Calu3 (cell line): Measurements from ENCODE around the gene RPS19BP1. TPM values are rescaled to one million over a fixed set of nuclear protein-coding genes. Genes with fewer than 3 reads are reported as not detected.

Experiments used
- BruUV-seq: library from RNA; stranded (reverse); fragments of 400-500 nt; replicated peaks from 2 replicates; lab custom pipeline; 2021; lab: Mats Ljungman, UMichigan
- CTCF ChIA-PET: fragments of 300-600 bp; sonication (Branson Sonifier 250); formaldehyde crosslinking; loops from one replicate; lab custom pipeline; 2022; ENCODE audit warnings: antibody characterized with exemption; lab: Charles Lee
- DNase-seq: peaks from one replicate; pipeline ENCODE4 v3.0.0; 2022
- H3K27ac Mint-ChIP-seq: one replicate; pipeline ENCODE4 v1.8.0; 2022; ENCODE audit warnings: mixed read lengths; ENCODE audit not compliant: unreplicated experiment
- H3K27me3 Mint-ChIP-seq: one replicate; pipeline ENCODE4 v1.8.0; 2022; ENCODE audit warnings: mixed read lengths; ENCODE audit not compliant: unreplicated experiment
- H3K36me3 Mint-ChIP-seq: one replicate; pipeline ENCODE4 v1.8.0; 2022; ENCODE audit warnings: mild to moderate bottlenecking, moderate library complexity, mixed read lengths; ENCODE audit not compliant: insufficient read depth, unreplicated experiment
- H3K4me1 Mint-ChIP-seq: one replicate; pipeline ENCODE4 v1.8.0; 2022; ENCODE audit warnings: mild to moderate bottlenecking, low read depth, mixed read lengths; ENCODE audit not compliant: unreplicated experiment
- H3K4me3 Mint-ChIP-seq: one replicate; pipeline ENCODE4 v1.8.0; 2022; ENCODE audit warnings: mild to moderate bottlenecking, low read depth, moderate library complexity, mixed read lengths; ENCODE audit not compliant: unreplicated experiment
- H3K9me3 Mint-ChIP-seq: one replicate; pipeline ENCODE4 v1.8.0; 2022; ENCODE audit warnings: low read depth, mixed read lengths; ENCODE audit not compliant: unreplicated experiment
- intact Hi-C: fragments of 100-400 bp; cut with micrococcal nuclease; formaldehyde crosslinking; loops from one replicate; pipeline ENCODE4 v1.10.0; 2022; ENCODE audit not compliant: unreplicated experiment
- total RNA-seq: library from RNA; stranded (reverse); gene quantifications from 2 replicates; pipeline ENCODE4 v1.2.3, GENCODE V29; 2022
- TF ChIP-seq, protein P1 (sequence below): fragments of 200-600 bp; IDR thresholded peaks from one replicate; pipeline ENCODE4 v1.8.0; 2022; ENCODE audit warnings: antibody characterized with exemption; ENCODE audit not compliant: unreplicated experiment

RPS19BP1 gene
- total RNA-seq, 1 experiment from 2014 or later: 87.7 TPM

DNA sequence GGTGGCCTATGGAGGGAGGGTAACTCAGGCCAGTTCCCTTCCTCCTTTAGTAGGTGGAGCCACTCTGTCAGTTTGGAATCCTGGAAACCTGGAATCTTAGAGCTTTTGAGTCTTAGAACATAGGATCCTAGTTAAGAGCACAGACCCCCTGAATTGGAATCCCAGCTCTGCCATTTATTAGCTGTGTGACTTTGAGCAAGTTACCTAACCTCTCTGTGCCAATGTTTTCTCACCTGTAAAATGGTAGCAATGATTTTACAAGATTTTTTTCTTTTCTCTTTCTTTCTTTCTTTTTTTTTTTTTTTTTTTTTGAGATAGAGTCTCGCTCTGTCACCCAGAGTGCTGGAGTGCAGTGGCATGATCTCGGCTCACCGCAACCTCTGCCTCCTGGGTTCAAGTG, 20.9 kb upstream of the RPS19BP1 start:
- Mint-ChIP-seq H3K27me3 (peaks cover 82% of the 10 kb centered on the region), H3K27ac (no peak overlapping the region), H3K9me3 (no peaks in the 10 kb centered on the region), H3K4me3 (no peak overlapping the region), H3K4me1 (no peaks in the 10 kb centered on the region), H3K36me3 (no peaks in the 10 kb centered on the region)
- intact Hi-C loops: no loop called here
- CTCF ChIA-PET: no interaction called here
- no TSS peak for BruUV-seq
- TF ChIP-seq, protein P1, sequence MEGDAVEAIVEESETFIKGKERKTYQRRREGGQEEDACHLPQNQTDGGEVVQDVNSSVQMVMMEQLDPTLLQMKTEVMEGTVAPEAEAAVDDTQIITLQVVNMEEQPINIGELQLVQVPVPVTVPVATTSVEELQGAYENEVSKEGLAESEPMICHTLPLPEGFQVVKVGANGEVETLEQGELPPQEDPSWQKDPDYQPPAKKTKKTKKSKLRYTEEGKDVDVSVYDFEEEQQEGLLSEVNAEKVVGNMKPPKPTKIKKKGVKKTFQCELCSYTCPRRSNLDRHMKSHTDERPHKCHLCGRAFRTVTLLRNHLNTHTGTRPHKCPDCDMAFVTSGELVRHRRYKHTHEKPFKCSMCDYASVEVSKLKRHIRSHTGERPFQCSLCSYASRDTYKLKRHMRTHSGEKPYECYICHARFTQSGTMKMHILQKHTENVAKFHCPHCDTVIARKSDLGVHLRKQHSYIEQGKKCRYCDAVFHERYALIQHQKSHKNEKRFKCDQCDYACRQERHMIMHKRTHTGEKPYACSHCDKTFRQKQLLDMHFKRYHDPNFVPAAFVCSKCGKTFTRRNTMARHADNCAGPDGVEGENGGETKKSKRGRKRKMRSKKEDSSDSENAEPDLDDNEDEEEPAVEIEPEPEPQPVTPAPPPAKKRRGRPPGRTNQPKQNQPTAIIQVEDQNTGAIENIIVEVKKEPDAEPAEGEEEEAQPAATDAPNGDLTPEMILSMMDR: no peak
- DNase-seq: no peak

DNA sequence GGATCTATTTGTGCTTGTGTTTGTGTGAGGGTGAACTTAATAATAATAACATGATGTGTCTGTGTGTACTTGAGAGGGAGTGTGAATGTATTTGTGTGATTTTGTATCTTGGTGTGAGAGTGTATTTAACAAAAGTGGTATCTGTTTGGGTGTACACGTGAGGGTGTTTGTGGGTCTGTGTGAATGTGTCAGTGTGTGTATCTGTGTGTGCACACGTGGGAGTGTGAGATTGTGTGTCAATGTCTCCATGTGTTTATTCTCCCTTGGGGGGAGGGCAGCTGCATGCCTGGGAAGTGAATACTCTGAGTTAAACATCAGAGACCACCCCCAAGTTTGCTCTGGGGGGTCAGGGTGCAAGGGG, 15.0 kb upstream of the RPS19BP1 start:
- TF ChIP-seq, protein P1: no peak
- CTCF ChIA-PET: interaction anchor here (1.2 kb wide), 1 partner anchor 14 kb away, joined by 3 read pairs; no protein-coding TSS in a partner anchor
- Mint-ChIP-seq H3K36me3 (no peaks in the 10 kb centered on the region), H3K4me3 (no peak overlapping the region), H3K9me3 (no peaks in the 10 kb centered on the region), H3K27me3 (peaks cover 84% of the 10 kb centered on the region), H3K27ac (no peak overlapping the region), H3K4me1 (peaks cover 9% of the 10 kb centered on the region)
- no peak for DNase-seq
- intact Hi-C loops: loop anchor here (10.0 kb wide), 1 partner anchor 387 kb away; no protein-coding TSS in a partner anchor
- no TSS peak for BruUV-seq

DNA sequence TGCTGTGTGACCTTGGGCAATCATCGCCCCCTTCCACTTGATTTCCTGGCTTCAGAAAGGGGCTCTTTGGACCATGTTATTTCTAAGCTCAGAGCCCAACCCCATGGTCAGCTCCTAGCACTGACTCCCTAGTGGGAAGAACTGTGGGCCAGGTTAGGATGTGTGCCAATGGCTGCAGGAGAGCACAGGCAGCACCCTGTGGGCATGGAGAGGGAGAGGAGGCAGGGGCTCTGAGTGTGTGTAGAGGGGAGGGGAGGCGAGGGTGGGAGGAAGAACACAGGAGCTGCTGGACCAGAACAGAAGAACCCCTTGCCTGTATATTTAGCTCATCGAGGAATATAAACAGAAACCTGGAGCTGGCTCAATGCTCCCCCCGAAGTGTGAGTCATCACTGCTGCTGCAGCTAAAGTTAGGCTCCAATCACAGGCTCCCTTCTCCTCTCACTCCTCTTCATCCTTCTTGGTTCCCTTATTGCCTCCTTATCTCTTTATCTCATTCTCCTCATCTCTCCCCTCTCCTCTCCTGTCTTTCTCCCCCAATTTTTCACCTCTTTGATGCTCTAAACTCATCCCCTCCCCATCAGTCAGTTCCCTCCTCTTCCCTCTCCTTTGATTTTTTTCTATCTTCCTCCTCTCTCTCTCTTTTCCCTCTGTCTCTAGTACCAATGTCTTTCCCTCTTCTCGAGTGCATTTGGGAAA, 14.5 kb upstream of the RPS19BP1 start:
- H3K9me3 Mint-ChIP-seq: no peaks in the 10 kb centered on the region
- H3K27me3 Mint-ChIP-seq: peaks cover 84% of the 10 kb centered on the region
- H3K4me1 Mint-ChIP-seq: peaks cover 9% of the 10 kb centered on the region
- no peak overlapping the region for H3K4me3 Mint-ChIP-seq
- CTCF ChIA-PET: interaction anchor here (1.2 kb wide), 1 partner anchor 14 kb away, joined by 3 read pairs; no protein-coding TSS in a partner anchor
- TF ChIP-seq, protein P1: no peak
- DNase-seq: no peak
- no peak overlapping the region for H3K27ac Mint-ChIP-seq
- no TSS peak for BruUV-seq
- intact Hi-C loops: loop anchor here (10.0 kb wide), 1 partner anchor 388 kb away; no protein-coding TSS in a partner anchor
- no peaks in the 10 kb centered on the region for H3K36me3 Mint-ChIP-seq

DNA sequence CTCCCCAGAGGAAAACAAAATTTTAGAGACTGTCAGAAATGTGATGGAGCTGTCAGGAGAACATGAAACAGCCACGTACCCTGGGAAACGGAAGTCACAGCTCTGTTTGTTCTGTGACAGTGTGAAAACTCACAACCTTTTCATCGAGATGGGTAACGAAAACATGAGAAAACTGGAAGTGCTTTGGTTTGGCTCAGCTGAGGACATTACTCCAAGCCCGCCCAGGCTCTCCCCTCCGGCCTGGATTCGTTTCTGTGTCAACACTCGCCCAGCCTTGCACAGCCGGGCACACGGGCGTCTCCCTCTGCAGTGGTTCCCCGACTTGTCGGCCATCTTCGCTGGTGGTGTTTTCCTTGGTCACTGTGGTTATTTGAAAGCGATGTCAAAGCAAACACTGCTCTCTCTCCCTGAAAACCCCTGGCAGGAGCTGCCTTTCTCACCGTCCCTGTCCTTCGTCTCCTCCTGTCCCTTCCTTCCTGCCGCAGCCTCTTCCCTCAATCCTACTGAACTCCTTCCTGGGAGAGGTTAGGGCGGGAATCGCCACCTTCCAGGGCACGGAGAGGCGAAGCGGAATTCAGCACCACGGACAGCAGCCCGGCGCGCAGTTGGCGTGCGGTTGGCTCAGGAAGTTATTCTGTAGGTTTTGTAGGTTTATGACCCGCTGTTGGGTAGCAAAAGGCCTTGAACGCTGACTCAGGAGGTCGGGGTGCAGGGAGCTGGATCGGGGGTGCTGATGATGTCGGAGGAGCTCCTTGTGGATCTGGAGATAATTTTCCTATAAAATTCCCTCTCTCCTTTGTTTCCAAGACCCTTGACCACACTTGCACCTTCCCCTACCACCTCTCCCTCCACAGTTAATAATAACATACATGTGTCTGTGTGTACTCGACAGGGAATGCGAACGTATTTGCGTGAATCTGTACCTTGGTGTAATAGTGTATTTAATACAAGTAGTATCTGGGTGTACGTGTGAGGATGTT, 13.1 kb upstream of the RPS19BP1 start:
- CTCF ChIA-PET: no interaction called here
- TF ChIP-seq, protein P1: no peak
- Mint-ChIP-seq H3K9me3 (no peaks in the 10 kb centered on the region), H3K36me3 (no peaks in the 10 kb centered on the region), H3K4me3 (no peak overlapping the region), H3K27ac (no peak overlapping the region), H3K27me3 (peaks cover 75% of the 10 kb centered on the region), H3K4me1 (peaks cover 9% of the 10 kb centered on the region)
- no peak for DNase-seq
- no TSS peak for BruUV-seq
- intact Hi-C loops: loop anchor here (10.0 kb wide), 1 partner anchor 389 kb away; no protein-coding TSS in a partner anchor
